CD4-positive, alpha-beta T cell treated with Interleukin-17A for 1 hour (primary cell): ENCODE results near the gene MAP3K7CL.

Experiments used
- DNase-seq: peaks from one replicate; pipeline ENCODE4 v3.0.0-alpha.2; 2020

Gene MAP3K7CL

GRCh38 chr21:29130270-29130969, at the start of gene MAP3K7CL:
Gene MAP3K7CL (plus strand): TSS chr21:29130644. CDS start chr21:29133345, 2,701 bp downstream.
- no peak for DNase-seq

- DNase-seq = no peak
Measured at GRCh38 chr21:29082046-29082815, 48.2 kb upstream of the MAP3K7CL start.

DNA sequence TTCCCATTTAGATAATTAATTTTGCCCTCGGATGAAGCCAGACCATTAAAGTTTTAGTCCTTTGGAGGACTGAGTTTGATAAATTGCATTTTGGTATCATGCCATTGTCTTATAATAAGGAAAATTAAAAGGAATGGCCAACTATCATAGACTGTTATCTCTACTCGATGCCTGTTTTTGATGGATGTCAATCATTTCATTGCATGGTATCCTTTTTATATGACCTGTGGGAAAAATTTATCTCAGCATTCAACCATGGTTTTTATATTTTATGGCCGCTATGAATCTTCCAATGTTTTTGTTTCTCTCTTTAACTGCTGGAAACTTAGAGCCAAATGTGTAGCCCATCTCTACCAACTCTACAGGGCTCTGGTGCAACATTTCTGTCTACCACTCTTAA, 47.1 kb upstream of the MAP3K7CL start:
- no peak for DNase-seq

GRCh38 chr21:29084372-29084771, 46.1 kb upstream of the MAP3K7CL start:
- no peak for DNase-seq

DNA sequence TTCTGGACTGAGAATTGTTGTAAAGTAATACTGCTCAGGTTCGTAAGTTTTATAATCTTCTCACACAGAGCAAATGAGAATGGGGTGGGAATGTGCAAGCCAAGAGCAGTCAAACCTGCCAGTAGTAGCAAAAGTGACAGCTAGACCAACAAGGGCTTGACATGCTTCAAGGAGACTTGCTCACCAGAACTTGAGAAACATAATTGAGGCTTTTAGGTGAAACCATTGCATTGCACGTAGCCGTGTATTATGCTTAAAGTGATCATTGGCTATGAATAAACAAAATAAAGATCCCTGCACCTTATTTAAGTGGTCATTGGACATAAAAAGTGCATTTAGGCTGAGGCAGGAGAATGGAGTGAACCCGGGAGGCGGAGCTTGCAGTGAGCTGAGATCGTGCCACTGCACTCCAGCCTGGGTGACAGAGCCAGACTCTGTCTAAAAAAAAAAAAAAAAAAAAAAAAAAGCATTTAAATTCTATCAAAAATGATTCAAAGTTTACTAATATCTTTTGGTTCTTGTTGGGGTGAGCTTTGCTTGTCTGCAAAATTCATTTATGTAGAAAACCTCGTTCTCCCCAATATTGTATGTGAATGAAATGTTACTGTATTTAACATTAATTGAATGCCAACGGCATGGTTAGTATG, 45.2 kb upstream of the MAP3K7CL start:
- DNase-seq = no peak

DNA sequence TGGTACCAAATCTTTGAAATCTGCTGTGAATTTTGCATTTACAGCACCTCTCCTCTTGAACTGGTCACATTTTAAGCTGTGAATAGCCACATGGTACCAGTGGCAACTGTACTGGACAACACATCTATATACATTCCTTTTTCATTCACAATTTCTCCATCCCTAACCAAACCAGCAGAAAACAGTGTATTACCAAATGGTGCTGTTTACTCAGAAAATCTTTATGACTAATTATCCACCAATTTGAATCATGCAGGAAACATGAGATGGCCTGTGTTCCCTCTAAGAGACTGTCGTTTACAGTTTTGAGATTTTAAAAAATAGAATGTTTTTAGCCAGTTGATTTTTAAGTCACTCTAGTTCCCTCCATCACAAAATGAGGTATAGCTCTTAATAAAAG, 39.4 kb upstream of the MAP3K7CL start:
- DNase-seq = no peak

GRCh38 chr21:29092102-29092959, 38.1 kb upstream of the MAP3K7CL start:
- no peak for DNase-seq

- no peak for DNase-seq
Measured at GRCh38 chr21:29096218-29097015, 34.0 kb upstream of the MAP3K7CL start.

DNA sequence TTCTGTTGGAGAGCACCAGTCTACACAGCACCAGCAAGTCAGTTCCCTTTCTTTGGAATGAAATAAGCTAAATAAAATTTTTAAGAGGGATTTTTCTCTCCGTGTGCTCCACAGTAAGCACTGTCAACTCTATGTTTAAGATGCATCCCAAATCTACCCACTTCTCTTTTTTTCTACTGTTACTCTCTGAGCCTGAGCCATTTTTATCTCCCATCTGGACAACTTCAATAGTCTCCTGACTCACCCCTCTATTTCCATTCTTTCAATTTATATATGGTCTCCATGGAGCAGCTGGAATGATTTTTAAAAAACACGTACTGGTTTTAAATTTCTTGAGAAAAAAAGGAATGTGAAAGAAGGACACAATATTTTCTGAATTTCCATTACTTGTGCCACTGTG, 32.3 kb upstream of the MAP3K7CL start:
- no peak for DNase-seq

DNA sequence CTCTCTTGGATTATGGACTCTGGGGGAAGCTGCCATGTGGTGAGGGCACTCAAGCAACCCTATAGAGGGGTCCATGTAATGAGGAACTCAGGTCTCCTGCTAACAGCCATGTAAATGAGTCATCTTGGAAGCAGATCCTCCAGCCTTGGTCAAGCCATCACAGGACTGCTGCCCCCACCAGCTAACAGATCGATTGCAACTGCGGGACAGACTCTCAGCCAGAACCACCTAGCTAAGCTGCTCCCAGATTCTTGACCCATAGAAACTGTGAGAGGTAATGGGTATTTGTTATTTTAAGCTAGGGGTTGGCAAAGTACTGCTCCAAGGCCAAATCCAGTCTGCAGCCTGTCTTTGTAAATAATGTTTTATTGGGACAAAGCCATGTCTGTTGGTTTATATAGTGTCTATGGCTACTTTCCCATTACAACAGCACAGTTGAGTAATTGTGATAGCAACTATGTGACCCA, 27.6 kb upstream of the MAP3K7CL start:
- DNase-seq = no peak

- DNase-seq = no peak
Measured at GRCh38 chr21:29104239-29104708, 26.2 kb upstream of the MAP3K7CL start.

DNA sequence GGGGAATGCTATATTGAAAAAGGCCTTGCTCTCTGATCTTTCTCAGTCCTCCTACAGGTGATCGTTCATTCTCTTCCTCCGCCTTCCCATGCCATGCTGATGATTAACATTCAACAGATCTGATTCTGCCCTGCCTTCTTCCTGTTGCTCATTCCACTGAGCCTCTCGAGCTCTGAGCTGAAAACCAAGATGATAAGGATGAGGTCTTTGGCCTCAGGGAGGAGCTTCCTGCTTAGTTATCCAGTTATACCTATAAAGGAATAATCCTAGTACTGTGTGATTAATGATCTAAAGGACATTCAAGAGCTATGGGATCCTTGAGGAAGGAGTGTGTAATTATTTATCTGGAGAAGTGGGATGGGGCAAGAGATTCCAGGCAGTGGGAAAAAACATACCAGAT, 25.2 kb upstream of the MAP3K7CL start:
- no peak for DNase-seq

DNA sequence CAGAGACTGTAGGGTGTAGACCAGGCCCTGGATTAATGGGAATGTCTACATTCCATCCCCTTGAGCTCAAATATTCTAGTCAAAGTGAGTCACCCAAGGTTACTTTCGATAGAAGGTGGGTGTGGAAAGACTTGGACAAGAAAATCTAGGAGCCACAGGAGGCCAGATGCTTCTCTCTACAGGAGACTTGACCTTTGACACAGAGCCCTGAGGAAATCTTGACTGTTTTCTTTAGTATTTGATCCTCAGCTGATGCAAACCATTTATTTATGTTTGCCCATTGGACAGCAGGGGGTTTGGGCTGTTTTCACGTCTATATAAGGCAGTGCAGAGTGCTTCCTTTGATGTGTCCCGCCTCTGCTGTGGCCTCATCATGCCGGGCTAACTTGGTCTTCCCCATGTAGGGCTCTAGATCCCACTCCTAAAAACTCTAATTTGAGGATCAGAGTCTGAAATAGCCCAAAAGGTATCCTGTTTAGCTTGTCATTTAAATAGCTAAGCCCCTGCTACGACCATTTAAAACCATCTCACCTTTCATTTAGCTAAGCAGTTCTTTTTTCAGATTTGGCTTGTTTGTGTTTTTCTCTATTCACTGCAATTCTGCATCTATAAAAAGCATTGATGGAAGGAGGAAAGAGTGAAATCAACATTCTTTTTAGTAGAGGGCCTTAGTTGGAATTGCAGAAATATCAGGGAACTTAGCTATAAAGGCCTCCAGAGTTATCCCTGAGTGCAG, 15.5 kb upstream of the MAP3K7CL start:
- no peak for DNase-seq

- no peak for DNase-seq
Measured at GRCh38 chr21:29115899-29116298, 14.5 kb upstream of the MAP3K7CL start.

- no peak for DNase-seq
Measured at GRCh38 chr21:29117372-29117955, 13.0 kb upstream of the MAP3K7CL start.

GRCh38 chr21:29121759-29122158, 8.7 kb upstream of the MAP3K7CL start:
- no peak for DNase-seq

GRCh38 chr21:29124645-29125044, 5.8 kb upstream of the MAP3K7CL start:
- no peak for DNase-seq

DNA sequence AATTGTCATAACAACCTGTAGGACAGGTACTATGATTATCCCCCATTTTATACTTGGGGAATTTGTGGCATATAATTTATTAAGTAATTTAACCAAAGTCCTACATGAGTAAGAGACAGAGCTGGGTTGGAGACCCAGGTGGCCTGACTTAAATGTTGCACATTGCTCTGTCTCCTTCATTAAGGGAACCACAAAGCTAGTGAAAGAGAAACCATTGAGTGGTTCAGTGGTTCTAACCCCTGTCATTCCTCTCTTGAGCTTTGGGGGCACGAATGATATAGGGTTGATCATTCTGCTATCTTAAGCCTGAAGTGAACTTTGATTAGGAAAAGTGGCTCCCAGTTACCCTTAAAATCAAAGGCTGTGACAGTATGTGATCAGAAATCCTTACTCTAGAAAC, 5.3 kb upstream of the MAP3K7CL start:
- no peak for DNase-seq

DNA sequence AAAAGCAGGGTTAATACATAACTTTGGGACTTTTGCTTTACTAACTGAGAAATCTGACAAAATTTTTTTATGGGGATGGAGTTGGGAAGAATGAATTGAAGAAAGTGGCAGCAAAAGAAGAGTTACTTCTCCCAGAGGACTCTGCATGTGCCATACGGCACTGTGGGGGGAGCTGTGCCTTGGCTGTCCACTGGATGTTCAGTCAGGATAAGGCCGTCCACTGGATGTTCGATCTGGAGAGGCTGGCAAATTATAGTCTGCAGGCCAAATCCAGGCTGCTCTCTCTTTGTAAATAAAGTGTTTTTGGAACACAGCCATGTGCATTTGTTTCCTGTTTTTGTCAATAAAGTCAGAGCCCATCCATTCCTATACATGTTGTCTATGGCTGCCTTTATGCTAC, 4.5 kb upstream of the MAP3K7CL start:
- DNase-seq = no peak

DNA sequence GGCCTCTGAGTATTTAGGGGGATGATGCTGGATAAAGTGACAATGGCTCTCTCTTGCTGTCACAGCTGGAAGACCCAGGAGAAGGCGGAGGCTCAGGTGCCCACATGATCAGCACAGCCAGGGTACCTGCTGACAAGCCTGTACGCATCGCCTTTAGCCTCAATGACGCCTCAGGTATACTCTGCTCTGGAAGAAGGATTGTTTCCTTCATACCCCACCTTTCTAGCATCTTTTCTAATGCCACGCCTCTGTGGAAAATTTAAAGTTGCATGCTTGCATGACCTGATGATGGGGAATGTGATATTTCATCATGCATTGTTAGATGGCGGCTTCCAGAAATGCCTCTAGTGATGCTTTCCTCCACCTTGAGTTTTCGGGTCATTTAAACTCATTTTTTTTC, 2.8 kb downstream of the MAP3K7CL start:
- no peak for DNase-seq

- no peak for DNase-seq
Measured at GRCh38 chr21:29133796-29134195, 3.4 kb downstream of the MAP3K7CL start.
